CD4-positive, alpha-beta T cell treated with Interferon alpha-2 for 1 hour (primary cell): Measurements from ENCODE around the gene DIPK1B.

Source experiments
- DNase-seq, 2 donors: peaks; one replicate each; pipeline ENCODE4 v3.0.0-alpha.2; 2020 to 2022

The DIPK1B gene

GRCh38 chr9:136673088-136673974, 39.0 kb upstream of the DIPK1B start:
- no peak for DNase-seq

GRCh38 chr9:136673975-136674785, 38.2 kb upstream of the DIPK1B start:
- no peak for DNase-seq

- DNase-seq = no peak
Observed at GRCh38 chr9:136674786-136675349, 37.5 kb upstream of the DIPK1B start.

GRCh38 chr9:136675477-136676296, 36.7 kb upstream of the DIPK1B start:
- no peak for DNase-seq

GRCh38 chr9:136676297-136676794, 36.0 kb upstream of the DIPK1B start:
- DNase-seq = no peak

- DNase-seq = no peak
Observed at GRCh38 chr9:136676920-136677686, 35.3 kb upstream of the DIPK1B start.

- DNase-seq = no peak
Observed at GRCh38 chr9:136678034-136678433, 34.3 kb upstream of the DIPK1B start.

- DNase-seq = peak in 1 of 2 donors; percentile 21
Observed at GRCh38 chr9:136678624-136679023, 33.7 kb upstream of the DIPK1B start.

- DNase-seq = peak in 1 of 2 donors; percentile 66
Observed at GRCh38 chr9:136679431-136679941, 32.9 kb upstream of the DIPK1B start.

GRCh38 chr9:136681029-136681428, 31.3 kb upstream of the DIPK1B start:
- DNase-seq = no peak

GRCh38 chr9:136681945-136682699, 30.2 kb upstream of the DIPK1B start:
- DNase-seq = no peak

- no peak for DNase-seq
Observed at GRCh38 chr9:136682710-136683109, 29.7 kb upstream of the DIPK1B start.

GRCh38 chr9:136683173-136683745, 29.1 kb upstream of the DIPK1B start:
- no peak for DNase-seq

- DNase-seq = no peak
Observed at GRCh38 chr9:136683755-136684154, 28.6 kb upstream of the DIPK1B start.

GRCh38 chr9:136684339-136684738, 28.0 kb upstream of the DIPK1B start:
- no peak for DNase-seq

- no peak for DNase-seq
Observed at GRCh38 chr9:136684799-136685198, 27.6 kb upstream of the DIPK1B start.

- no peak for DNase-seq
Observed at GRCh38 chr9:136685216-136685615, 27.2 kb upstream of the DIPK1B start.

- no peak for DNase-seq
Observed at GRCh38 chr9:136685790-136686533, 26.4 kb upstream of the DIPK1B start.

- no peak for DNase-seq
Observed at GRCh38 chr9:136686534-136686793, 25.9 kb upstream of the DIPK1B start.
